ENCODE data around the gene PORCN. TPM values are rescaled to one million over a fixed set of nuclear protein-coding genes. Genes with fewer than 3 reads are reported as not detected.

Gene PORCN
- total and polyA plus RNA-seq, 2 experiments from 2014 or later = 20.1 to 24.2 TPM

GRCh38 chrX:48476919-48477318 lies 31.9 kb upstream of the PORCN start:
- no peak for DNase-seq (ENCODE audit: low read depth in 1 of 2, low spot score in 1 of 2)
- H3K27ac ChIP-seq = no peak overlapping the region
- H3K4me1 ChIP-seq (ENCODE audit: low read depth) = no peaks in the 10 kb centered on the region
- no peak for TF ChIP-seq CTCF (IDR thresholded peaks at IDR 0.05; ENCODE audit: low read depth, low read length)
- H3K27me3 ChIP-seq = no peaks in the 10 kb centered on the region
- no peaks in the 10 kb centered on the region for H3K36me3 ChIP-seq
- no peaks in the 10 kb centered on the region for H3K9me3 ChIP-seq (ENCODE audit: low read depth)
- peak overlapping the region; percentile 74 for H3K4me3 ChIP-seq

GRCh38 chrX:48477960-48478755 lies 30.6 kb upstream of the PORCN start:
- no peaks in the 10 kb centered on the region for H3K27me3 ChIP-seq
- H3K36me3 ChIP-seq = no peaks in the 10 kb centered on the region
- H3K4me3 ChIP-seq = no peak overlapping the region
- H3K9me3 ChIP-seq (ENCODE audit: low read depth) = no peaks in the 10 kb centered on the region
- no peak for TF ChIP-seq CTCF (IDR thresholded peaks at IDR 0.05; ENCODE audit: low read depth, low read length)
- no peaks in the 10 kb centered on the region for H3K4me1 ChIP-seq (ENCODE audit: low read depth)
- no peak overlapping the region for H3K27ac ChIP-seq
- no peak for DNase-seq (ENCODE audit: low read depth in 1 of 2, low spot score in 1 of 2)

- H3K27ac ChIP-seq = no peak overlapping the region
Measured at GRCh38 chrX:48478806-48479205, 30.0 kb upstream of the PORCN start.

GRCh38 chrX:48480142-48480541 lies 28.6 kb upstream of the PORCN start:
- no peak overlapping the region for H3K4me3 ChIP-seq
- no peaks in the 10 kb centered on the region for H3K36me3 ChIP-seq
- no peaks in the 10 kb centered on the region for H3K27me3 ChIP-seq
- no peak for TF ChIP-seq CTCF (IDR thresholded peaks at IDR 0.05; ENCODE audit: low read depth, low read length)
- H3K4me1 ChIP-seq (ENCODE audit: low read depth) = no peaks in the 10 kb centered on the region
- DNase-seq (ENCODE audit: low read depth in 1 of 2, low spot score in 1 of 2) = no peak
- no peak overlapping the region for H3K27ac ChIP-seq
- H3K9me3 ChIP-seq (ENCODE audit: low read depth) = no peaks in the 10 kb centered on the region

More at GRCh38 chrX:48478806-48479205, 30.0 kb upstream of the PORCN start:
- no peak for TF ChIP-seq CTCF (IDR thresholded peaks at IDR 0.05; ENCODE audit: low read depth, low read length)
- Histone ChIP-seq H3K36me3 (no peaks in the 10 kb centered on the region), H3K4me3 (no peak overlapping the region), H3K4me1 (ENCODE audit: low read depth) (no peaks in the 10 kb centered on the region), H3K27me3 (no peaks in the 10 kb centered on the region), H3K9me3 (ENCODE audit: low read depth) (no peaks in the 10 kb centered on the region)
- no peak for DNase-seq (ENCODE audit: low read depth in 1 of 2, low spot score in 1 of 2)

GRCh38 chrX:48480583-48480982 lies 28.2 kb upstream of the PORCN start:
- H3K27ac ChIP-seq = no peak overlapping the region
- no peaks in the 10 kb centered on the region for H3K36me3 ChIP-seq
- H3K27me3 ChIP-seq = no peaks in the 10 kb centered on the region
- H3K4me3 ChIP-seq = no peak overlapping the region
- H3K9me3 ChIP-seq (ENCODE audit: low read depth) = no peaks in the 10 kb centered on the region
- TF ChIP-seq CTCF (IDR thresholded peaks at IDR 0.05; ENCODE audit: low read depth, low read length) = no peak
- H3K4me1 ChIP-seq (ENCODE audit: low read depth) = no peaks in the 10 kb centered on the region
- no peak for DNase-seq (ENCODE audit: low read depth in 1 of 2, low spot score in 1 of 2)
